Fibroblast of skin of right quadriceps (primary cell): Measurements from ENCODE around the gene XYLT1.
"Not testable (repeated sequence)": the region's sequence is repeated elsewhere in the genome, so short reads cannot be mapped to it uniquely, and the experiment has no call there.

Experiments
- DNase-seq: peaks from one replicate; pipeline ENCODE4 v3.0.0-alpha.2; 2013

XYLT1 gene

DNA sequence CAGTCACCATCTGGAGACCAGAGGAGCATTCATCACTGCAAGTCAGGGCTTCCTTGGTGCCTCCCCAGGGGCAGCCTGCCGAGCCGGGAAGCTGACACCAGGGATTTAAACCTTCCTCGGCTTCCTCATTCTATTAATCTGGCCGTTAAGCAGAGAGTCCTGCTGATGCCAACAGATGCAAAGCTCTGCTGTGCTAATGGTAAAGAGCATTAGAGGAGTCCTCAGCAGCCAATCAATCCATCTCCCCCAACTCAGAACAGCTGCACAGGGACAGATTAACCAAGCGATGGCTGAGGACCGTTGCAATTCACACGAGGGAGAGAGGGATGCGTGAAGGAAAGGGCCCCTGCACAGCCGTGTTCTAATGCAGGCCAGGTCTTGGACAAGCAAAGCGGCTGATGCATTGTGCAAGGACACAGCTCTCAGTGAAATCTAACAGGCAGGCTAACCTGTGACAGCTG lies 116.6 kb downstream of the XYLT1 start:
- no peak for DNase-seq

DNA sequence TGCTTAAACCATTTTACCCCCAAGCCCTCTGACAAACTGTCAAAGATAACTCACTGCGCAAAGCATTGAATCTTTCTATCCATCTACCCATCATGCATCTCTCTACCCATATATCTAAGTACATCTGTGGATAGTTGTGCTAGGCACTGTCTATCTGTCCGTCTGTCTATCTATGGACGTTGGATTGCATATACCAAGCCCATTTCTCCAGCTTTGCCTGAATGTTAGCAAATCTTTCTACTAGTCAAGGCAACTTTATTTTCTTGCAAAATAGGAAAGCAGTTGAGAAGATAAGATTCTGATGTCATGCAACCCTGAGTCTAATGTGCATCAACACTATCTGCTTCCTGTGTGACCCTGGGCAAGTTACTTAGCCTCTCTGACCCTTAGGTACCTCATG lies 117.2 kb downstream of the XYLT1 start:
- DNase-seq = no peak

DNA sequence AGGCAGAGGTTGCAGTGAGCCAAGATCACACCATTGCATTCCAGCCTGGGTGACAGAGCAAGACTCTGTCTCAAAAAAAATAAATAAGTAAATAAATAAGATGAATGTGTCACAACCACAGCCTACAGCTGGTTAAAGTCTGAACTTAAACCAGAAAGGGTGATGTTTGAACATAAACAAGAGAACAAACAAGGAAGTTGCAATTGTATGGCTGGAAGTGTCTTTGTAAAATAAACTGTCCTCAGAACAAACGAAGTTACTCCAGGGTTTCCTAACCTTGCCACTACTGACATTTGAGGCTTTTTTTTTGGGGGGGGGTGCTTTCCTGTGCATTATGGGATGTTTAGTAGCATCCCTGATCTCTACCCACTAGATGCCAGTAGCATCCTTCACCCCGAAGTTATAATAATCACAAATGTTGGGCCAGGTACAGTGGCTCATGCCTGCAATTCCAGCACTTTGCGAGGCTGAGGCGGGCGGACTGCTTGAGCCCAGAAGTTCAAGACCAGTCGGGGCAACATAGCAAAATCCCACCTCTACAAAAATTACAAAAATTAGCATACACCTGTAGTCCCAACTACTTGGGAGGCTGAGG lies 119.2 kb downstream of the XYLT1 start:
- DNase-seq = no peak

DNA sequence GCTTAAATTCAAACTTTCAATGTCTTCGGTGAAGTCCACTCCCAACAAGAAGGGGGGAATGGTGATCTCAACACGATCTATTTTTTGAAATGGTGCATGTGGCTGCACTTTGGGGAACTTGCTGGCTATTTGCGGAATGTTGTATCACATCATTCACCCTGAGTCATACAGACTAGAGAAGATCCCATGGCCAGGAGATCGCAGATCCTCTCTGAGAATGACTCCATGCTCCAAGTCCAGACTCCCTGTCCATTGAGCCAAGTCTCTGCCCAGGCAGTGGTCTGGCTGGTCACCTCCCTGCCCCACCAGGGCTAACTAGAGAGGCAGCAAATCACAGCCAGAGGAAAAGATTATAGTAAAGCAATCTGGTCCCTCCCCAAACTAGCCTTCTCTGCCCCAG lies 120.6 kb downstream of the XYLT1 start:
- DNase-seq = peak; percentile 60

DNA sequence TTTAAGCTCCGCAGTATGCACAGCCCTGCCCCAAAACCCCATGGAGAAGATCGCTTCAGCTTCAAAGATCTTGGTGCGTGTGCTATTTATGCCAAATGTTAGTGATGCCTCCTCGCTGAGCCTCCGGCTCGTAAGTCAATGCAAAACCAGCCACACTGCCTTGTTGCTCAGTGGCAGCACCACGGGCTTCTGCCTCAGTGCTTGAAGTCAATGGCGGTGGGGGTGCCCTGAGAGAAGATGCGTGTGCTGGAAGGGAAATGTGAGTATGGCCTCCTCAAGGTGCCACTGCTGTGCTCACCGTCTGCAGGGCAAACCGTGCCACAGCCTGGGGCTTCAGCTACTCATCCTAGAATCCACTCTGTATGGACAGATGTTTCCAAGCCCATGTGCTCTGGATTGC lies 121.9 kb downstream of the XYLT1 start:
- DNase-seq = no peak

DNA sequence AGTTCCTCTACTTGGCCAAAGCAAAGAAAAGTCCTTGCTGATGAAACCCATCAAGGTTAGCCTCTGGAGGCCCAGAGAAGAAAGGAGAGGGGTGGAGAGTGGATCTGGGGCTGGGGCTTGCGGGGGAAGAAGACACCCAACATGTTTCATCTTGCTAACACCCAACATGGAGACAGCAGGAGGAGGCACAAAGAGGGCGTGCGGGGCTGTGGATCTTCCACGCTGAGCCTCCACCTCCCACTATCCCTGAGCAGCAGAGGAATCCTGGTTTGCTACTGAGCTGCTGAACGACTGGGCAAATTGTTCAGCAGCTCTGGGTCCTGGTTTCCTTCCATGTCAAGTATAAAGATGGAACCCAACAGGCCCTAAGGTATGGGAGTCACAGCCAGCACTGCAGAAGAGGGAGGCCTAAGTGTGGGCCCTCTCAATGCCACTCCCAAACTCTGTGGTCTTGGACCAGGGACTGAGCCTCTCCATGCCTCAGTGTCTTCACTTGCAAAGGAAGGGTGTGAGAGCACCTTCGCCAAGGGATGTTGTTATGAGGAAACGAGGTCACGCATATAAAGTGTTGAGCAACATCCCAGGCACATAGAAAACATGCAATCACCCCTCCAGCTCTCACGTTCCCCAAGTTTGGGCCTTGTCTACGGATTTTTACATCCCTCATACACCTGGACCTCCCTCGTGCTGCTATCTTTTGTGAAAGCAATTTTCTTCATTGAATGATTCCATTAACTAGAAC lies 122.5 kb downstream of the XYLT1 start:
- no peak for DNase-seq

DNA sequence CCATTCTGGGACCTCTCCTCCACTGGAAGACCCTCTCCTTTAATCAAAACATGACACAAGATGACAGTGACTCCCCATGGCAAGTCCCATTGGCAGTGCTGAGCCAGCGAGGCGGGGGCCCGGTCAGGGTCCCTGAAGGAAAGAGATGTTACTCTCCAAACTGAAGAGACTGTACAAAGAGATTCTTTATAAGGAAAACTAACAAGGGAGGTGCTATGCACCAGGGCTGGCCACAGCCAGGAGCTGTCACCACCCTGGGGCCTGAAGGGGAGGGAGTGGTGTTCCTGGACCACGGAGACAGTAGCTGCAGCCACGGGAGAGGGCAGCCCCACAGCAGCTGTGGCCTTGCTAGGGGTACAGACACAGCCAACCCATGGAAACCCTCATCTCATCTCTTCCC lies 123.1 kb downstream of the XYLT1 start:
- no peak for DNase-seq

DNA sequence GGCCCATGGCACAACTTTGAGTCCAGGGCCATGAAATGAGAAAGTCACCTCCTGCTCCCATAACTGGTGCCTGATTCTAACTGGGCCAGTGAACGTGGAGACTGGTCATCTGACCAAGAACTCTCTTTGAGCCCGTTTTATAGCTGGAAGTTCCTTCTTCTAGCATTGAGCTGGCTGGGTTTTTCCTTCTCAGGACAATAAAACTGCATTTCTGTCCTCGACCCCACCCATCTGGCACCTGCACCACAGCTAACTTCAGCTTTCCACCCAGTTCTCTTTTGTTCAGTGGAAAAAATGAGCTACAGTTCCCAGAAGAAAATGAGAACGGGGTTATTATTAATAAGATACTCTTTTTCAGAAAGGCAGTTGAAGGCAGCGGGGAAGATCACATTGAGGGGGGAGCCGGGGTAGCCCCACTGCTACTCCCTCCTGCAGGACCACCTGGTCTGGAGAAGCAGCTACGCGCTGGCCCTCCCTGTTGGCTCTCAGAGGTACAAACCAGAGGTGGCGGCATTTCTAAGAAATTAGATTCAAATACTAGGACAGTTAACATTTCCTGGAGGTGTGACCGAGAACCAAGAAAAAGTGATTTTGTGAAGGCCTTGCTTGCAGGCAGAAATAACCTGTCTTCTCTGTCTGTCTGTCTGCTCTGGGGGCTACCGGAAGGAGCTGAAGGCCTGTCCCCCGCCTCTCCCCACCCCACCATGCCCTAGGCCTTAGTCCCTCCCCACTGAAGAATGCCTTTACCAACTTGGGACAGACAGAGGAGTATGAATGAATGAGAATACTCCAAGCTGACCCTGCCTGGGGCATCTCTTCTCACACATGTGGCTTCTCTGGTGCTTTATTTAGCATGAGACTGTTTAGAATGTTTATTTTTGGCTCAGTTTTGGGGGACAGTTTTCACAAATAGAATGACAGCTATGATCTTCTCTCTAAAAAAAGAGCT lies 123.9 kb downstream of the XYLT1 start:
- no peak for DNase-seq

DNA sequence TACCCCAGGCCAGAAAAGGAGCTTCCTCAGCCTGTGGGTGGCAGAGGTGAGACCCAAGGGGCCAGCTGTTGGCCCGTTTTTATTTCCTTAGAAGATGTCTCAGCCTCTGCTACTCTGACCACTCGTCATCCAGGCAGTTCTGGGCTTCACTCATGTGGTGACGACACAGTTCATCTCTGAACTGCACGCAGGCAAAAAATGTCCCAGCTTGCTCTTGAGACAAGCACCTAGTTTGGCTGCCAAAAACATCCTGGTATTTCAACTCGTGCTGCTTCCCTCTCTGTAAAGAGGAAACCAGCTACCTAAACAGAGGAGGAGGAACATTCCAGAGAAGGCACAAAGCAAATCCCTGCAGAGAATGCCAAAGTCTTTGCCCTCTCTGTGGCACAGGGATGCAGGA lies 125.7 kb downstream of the XYLT1 start:
- DNase-seq = peak; percentile 57

DNA sequence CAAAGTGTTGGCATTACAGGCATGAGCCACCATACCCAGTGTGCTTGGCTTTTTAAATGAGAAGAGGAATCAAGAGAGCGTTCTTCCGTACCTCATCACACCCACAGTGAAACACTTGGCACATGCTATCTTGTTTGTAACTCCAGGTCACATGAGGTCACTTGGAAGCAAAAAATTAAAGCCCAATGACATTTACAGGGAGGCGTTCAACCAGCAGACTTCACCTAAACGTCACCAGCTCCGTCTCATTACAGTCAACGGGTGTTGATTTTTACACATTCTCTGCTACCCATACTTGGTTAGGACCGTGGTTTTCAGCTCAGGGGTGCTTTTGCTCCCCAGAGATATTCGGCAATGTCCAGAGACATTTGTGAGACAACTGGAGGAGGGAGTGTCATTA lies 127.0 kb downstream of the XYLT1 start:
- no peak for DNase-seq

DNA sequence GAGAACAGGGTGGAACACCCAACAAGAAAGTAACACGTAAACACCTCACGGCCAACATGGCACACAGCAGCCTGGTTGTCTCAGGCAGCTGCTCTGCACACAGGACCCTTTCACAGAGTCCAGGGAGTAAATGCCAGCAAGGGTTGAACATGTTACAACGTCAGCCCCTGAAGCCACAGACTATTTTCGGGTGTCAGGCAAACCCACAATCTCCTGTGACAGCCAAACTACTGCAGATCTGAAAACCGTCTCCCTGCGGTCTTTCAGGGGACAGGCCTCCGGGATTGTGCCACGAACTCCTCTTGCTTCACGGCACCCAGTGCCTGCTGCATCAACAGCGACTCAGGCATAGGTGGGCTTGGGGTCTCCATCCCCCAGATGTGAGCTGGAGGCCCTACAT lies 127.7 kb downstream of the XYLT1 start:
- DNase-seq = no peak

DNA sequence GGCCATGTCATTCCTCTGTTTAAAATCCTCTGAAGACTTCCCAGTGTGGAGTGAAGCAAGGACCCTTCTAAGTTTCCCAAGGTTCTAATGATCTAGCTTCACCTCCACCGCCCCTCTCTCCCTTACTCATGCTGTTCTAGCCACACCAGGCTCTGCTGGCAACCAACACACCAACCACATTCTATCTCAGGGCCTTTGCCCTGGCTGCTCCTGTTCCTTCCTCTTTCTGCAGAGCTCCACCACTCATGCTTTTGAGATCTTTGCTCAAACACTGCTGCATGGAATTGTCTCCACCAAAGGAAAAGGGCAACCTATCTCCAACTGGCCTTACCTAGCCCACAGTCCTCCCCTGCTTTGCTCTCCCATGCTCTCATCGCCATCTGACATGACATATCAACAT lies 128.7 kb downstream of the XYLT1 start:
- DNase-seq = no peak

DNA sequence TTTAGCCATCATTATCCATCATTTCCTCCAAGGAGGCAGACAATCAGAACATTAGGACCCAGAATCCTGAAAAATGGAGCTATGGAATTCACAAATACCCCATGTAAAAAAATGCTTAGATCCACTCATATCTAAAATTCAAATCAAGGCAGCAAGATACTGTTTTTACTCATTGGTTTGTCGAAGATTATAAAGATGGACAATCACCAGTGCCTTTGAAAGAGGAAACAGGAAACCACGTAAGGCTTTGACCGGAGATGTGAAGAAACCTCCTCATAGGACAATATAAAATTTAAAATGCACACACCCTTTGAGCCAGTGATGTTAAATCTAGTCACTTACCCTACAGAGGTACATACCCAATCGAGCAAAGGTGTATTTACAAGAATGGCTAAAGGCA lies 130.0 kb downstream of the XYLT1 start:
- no peak for DNase-seq

DNA sequence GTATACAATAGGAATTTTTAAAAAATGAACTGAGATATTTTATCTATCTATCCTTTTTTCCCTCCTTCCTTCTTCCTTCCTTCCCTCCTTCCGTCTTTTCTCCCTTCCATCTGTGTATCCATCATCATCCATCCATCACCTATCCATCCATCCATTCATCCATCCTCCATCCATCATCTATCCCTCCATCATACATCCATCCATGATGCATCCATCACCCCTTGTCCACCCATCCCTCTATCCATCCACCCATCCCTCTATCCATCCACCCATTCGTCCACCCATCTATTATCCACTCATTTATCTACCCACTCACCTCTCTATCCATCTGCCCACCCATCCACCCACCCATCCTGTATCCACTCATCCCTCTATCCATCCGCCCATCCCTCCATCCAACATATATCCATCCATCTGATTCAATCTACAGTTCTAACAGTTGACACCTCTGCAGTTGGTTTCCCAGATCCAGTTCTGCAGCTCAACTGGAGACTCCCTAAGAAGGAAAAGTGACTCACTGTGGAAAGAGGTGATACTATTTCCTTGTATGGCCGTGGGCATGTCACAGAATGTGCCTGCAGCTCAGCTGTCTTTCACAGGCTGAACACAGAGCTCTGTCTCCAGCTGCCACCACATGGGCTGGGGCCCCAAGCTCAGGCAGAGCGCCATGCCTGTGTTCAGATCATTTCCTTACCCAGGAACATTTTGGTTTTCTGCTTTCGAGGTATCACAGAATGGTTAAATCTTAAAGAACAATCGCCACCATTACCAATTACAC lies 130.8 kb downstream of the XYLT1 start:
- DNase-seq = peak; percentile 42

DNA sequence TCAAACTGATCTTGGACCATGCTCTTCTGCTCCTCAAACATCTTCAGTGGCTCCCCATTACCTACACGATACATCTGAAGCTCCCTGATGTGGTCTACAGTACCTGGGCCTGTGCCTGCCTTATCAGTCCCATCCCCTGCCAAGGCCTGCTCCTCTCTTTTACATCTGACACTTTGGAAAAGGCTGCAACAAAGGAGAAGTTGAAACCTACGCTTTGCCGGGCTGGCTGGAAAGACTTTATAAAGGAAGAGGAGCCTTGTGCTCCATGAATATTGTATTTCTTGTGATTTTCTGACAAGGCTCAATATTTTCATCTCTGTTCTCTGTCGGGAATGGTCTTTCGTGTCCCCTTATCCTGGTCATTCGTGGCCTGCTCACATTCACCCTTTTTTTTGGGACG lies 132.5 kb downstream of the XYLT1 start:
- DNase-seq = no peak

DNA sequence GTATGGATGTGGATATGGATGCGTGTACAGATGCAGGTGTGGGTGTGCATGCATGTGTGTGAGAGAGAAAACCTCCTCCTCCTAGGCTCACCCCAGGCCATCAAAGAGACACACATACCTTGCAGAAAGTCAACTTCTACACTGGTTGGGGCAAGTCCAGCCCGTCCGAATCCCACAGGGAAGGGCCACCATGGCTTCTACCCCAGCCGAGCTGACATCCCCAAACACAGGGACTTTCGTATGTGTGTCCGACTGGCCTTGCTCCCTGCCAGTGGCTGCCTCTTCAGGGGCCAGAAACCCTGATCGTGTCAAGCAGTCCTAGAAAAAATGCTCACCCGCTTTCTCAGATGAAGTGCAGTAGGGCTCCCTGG lies 134.2 kb downstream of the XYLT1 start:
- DNase-seq = no peak

DNA sequence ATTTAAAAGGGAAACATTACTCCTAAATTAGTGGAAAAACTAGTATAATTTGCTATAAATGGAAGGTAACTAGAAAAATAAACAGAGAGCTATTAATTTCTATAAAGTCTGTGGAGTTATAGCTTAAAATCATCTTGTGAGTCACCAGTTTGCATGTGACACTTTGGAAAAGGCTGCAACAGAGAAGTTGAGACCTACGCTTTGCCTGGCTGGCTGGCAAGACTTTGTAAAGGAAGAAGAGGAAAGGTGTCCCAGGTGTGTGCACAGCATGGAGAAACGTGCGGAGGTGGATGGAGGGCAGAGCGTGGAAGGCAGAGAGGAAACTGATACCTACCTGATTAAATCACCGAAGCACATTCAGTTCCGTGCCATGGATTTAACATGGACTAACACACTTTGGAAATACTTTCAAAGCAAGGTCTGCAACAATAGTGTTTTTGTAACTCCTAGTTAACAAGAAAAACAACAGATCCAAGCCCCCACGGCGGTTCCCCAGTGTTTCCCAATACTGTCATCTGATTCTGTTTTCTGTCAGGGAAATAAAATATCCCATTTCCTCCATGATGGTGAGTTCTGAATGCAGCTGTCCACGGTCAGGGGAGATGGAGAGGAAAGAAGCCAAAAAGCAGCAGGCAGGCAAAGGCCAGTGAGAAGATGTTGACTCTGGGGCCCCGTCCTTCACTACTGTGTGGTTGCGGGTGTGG lies 134.8 kb downstream of the XYLT1 start:
- DNase-seq = no peak

DNA sequence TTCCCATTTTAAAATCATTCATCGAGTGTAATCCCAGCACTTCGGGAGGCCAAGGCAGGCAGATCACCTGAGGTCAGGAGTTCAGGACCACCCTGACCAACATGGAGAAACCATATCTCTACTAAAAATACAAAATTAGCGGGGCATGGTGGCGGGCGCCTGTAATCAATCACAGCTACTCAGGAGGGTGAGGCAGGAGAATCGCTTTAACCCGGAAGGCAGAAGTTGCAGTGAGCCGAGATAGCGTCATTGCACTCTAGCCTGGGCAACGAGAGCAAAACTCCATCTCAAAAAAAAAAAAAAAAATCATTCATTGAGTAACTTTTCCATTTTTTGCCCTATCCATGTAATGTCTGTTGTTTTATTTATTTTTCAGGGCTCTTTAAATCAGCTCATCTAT lies 135.4 kb downstream of the XYLT1 start:
- DNase-seq = not testable (repeated sequence)

DNA sequence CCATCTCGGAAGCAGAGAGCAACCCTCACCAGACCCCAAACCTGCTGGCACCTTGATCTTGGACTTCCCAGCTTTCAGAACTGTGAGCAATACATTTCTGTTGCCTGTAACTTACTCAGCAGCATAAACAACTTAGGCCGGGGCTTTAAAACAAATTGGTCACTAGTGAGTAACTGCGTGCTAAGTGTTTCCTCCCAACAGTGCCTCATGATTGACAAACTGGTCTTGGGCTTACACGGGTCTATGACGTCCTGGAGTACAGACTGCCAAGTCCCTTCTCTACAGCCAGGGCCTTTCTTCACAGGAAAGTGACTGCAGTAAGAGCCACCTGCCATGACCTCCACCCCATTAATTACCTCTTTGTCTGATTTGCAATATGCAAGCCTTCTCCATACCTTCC lies 136.7 kb downstream of the XYLT1 start:
- peak; percentile 69 for DNase-seq

DNA sequence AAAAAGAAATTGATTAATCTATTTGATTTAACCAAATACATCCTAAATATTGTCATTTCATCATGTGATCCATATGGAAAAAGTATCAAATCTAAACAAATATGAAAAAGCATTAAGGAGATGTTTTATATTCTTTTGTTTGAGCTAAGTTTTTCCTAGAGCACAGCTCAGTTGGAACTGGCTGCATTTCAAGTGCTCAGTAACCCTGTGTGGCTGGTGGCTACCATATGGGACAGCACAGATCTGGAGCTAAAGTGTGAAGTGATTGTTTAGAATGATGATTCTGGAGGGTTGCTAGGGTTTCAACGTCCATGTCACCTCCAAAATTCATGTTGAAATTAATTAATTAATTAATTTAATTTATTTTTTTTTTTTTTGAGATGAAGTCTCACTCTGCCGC lies 137.5 kb downstream of the XYLT1 start:
- DNase-seq = no peak

DNA sequence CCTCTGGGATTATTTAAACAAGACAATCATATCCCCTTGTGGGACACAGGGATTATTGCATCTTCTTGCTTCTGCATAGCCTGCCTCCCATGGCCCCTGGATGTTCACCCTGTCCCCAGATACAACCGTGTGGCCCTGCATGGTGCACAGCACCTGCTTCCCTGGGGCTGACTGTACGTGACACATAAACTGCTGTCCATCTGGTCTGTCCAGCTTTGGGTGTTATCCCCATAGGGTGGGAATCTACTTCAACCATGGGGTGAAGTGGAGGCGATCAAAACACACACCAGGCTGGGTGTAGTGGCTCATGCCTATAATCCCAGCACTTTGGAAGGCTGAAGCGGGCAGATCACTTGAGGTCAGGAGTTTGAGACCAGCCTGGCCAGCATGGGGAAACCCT lies 138.8 kb downstream of the XYLT1 start:
- DNase-seq = no peak

DNA sequence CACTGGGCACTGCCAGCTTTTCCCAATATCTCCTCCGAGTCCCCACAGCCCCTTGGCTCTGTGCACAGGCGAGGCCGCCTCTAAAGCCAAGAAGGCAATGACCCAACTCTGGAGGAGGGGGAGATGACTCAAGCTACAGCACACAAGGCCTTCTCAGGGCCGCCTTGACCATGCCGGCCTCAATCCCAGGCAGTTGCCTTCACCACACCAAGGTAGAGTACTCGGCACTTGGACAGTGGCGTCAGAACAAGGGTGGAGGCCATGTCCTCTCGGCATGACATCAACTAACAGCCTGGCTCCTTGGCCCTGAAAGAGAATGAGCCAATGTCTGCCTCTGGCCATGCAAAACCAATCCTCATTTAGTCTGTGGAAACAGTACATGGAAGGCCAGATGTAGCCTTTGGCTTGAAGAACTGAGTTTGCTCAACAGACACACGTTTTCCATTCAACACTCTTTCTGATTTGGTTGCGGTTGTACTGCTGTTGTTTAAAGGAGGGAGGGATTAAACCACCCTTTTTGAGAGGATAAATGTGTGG lies 139.6 kb downstream of the XYLT1 start:
- peak; percentile 43 for DNase-seq
